B cell (primary cell): ENCODE measurements around the gene ABCB4. TPM values are rescaled to one million over a fixed set of nuclear protein-coding genes. Genes with fewer than 3 reads are reported as not detected.
A peak's percentile ranks its signal among the peaks of the same experiment; 100 is the strongest.
"Not testable (repeated sequence)": the region's sequence is repeated elsewhere in the genome, so short reads cannot be mapped to it uniquely, and the experiment has no call there.

Source experiments
- ATAC-seq: fragments of 200-7000 bp; cut with Tn5 transposase; one replicate; pipeline ENCODE4 v1.10.0; 2021; ENCODE audit warnings: low read depth, mild to moderate bottlenecking, moderate number of reproducible peaks, moderate library complexity
- CTCF ChIA-PET: fragments of 350-600 bp; sonication (Branson Sonifier 250); formaldehyde crosslinking; loops from one replicate; lab custom pipeline; 2021; ENCODE audit warnings: antibody characterized with exemption, inconsistent platforms; lab: Charles Lee
- POLR2A ChIA-PET: fragments of 350-600 bp; sonication (Branson Sonifier 250); formaldehyde crosslinking; loops from one replicate; lab custom pipeline; 2021; ENCODE audit warnings: antibody characterized with exemption; lab: Charles Lee
- DNase-seq: peaks from one replicate; pipeline ENCODE4 v3.0.0; 2013
- H2AFZ ChIP-seq: 2 replicates; pipeline ENCODE4 v1.6.1; 2012; ENCODE audit warnings: mild to moderate bottlenecking, low read depth, low read length; ENCODE audit not compliant: insufficient read depth, poor library complexity, severe bottlenecking
- H3K27ac ChIP-seq, 2 donors: 1 replicate in 1 of 2; 2 replicates in 1 of 2; pipeline ENCODE4 v1.5.1; 2012 to 2013; ENCODE audit warnings: low read length in 2 of 2, mild to moderate bottlenecking in 2 of 2, moderate library complexity in 1 of 2
- H3K27me3 ChIP-seq, 4 experiments: fragments of 200-600 bp in 1 of 4; sonication (generic) in 1 of 4; replicated peaks in 1 of 4; 1 replicate in 2 of 4; 2 replicates in 2 of 4; pipeline versions ENCODE4 v1.6.1 to v1.7.0; 2013 to 2016; ENCODE audit warnings: low read length in 3 of 4, mild to moderate bottlenecking in 2 of 4, mixed read lengths in 1 of 4, moderate library complexity in 1 of 4; ENCODE audit not compliant: insufficient read depth in 4 of 4, control insufficient read depth in 3 of 4; ENCODE audit errors: control extremely low read depth in 1 of 4
- H3K36me3 ChIP-seq, 2 experiments: replicated peaks in 1 of 2; 1 replicate in 1 of 2; 2 replicates in 1 of 2; pipeline versions ENCODE4 v1.6.1 to v1.7.1; 2013; ENCODE audit warnings: low read length in 1 of 2; ENCODE audit not compliant: insufficient read depth in 2 of 2, control insufficient read depth in 1 of 2; ENCODE audit errors: control extremely low read depth in 1 of 2, extremely low read depth in 1 of 2
- H3K4me1 ChIP-seq, 2 donors: fragments of 200-600 bp in 1 of 2; sonication (generic) in 1 of 2; 1 replicate in 1 of 2; 2 replicates in 1 of 2; pipeline versions ENCODE4 v1.5.1 to v1.6.1; 2013 to 2017; ENCODE audit warnings: low read length in 2 of 2; ENCODE audit not compliant: control insufficient read depth in 2 of 2, insufficient read depth in 2 of 2
- H3K4me2 ChIP-seq: replicated peaks from 2 replicates; pipeline ENCODE3; 2012; ENCODE audit warnings: mild to moderate bottlenecking, low read depth, low read length; ENCODE audit not compliant: poor library complexity, severe bottlenecking
- H3K4me3 ChIP-seq, 5 experiments: fragments of 200-600 bp in 1 of 5; sonication (generic) in 1 of 5; 1 replicate in 3 of 5; 2 replicates in 2 of 5; pipeline versions ENCODE4 v1.5.1 to v1.7.0; 2011 to 2016; ENCODE audit warnings: low read length in 4 of 5, mild to moderate bottlenecking in 4 of 5, low read depth in 2 of 5, control low read depth in 1 of 5, moderate library complexity in 1 of 5; ENCODE audit not compliant: insufficient read depth in 1 of 5; ENCODE audit errors: control extremely low read depth in 1 of 5, extremely low read depth in 1 of 5
- H3K79me2 ChIP-seq: fragments of 200-600 bp; sonication (generic); one replicate; pipeline ENCODE4 v1.6.0; 2016; ENCODE audit warnings: low read length; ENCODE audit not compliant: control insufficient read depth, insufficient read depth
- H3K9ac ChIP-seq: fragments of 200-600 bp; sonication (generic); 2 replicates; pipeline ENCODE4 v1.6.1; 2017; ENCODE audit warnings: mild to moderate bottlenecking, low read length, moderate library complexity
- H3K9me3 ChIP-seq, 3 donors: one replicate each; pipeline versions ENCODE4 v1.6.1 to v1.7.1; 2013; ENCODE audit warnings: low read length in 2 of 3; ENCODE audit not compliant: control insufficient read depth in 2 of 3, insufficient read depth in 1 of 3; ENCODE audit errors: control extremely low read depth in 1 of 3
- H4K20me1 ChIP-seq: 2 replicates; pipeline ENCODE4 v1.6.0; 2012; ENCODE audit warnings: mild to moderate bottlenecking, low read length; ENCODE audit not compliant: insufficient read depth, control insufficient read depth, poor library complexity, severe bottlenecking
- H3K27ac Mint-ChIP-seq: one replicate; pipeline ENCODE4 v1.8.0; 2021; ENCODE audit warnings: mixed read lengths
- H3K27me3 Mint-ChIP-seq: one replicate; pipeline ENCODE4 v1.8.0; 2021; ENCODE audit warnings: mixed read lengths
- H3K4me1 Mint-ChIP-seq: one replicate; pipeline ENCODE4 v1.8.0; 2021; ENCODE audit warnings: mixed read lengths
- H3K4me3 Mint-ChIP-seq: one replicate; pipeline ENCODE4 v1.8.0; 2021; ENCODE audit warnings: mixed read lengths
- H3K9me3 Mint-ChIP-seq: one replicate; pipeline ENCODE4 v1.8.0; 2022; ENCODE audit warnings: mixed read lengths; ENCODE audit not compliant: insufficient read depth
- CTCF ChIP-seq: fragments of 200-600 bp; IDR thresholded peaks from one replicate; pipeline ENCODE4 v1.8.0; 2022; ENCODE audit warnings: antibody characterized with exemption, mild to moderate bottlenecking
- EZH2 ChIP-seq: IDR thresholded peaks from 2 replicates; pipeline ENCODE4 v1.6.1; 2012; ENCODE audit warnings: borderline replicate concordance, low read depth, mild to moderate bottlenecking, moderate library complexity, low read length; ENCODE audit not compliant: insufficient read depth, poor library complexity, severe bottlenecking
- WGBS: methylation state at CpG from one replicate; pipeline ENCODE4 v1.1.5; 2013; ENCODE audit warnings: missing lambda C conversion rate; ENCODE audit not compliant: insufficient coverage; 5-methylcytosine and 5-hydroxymethylcytosine counted together
- intact Hi-C: fragments of 100-400 bp; cut with micrococcal nuclease; formaldehyde crosslinking; loops from one replicate; pipeline ENCODE4 v1.10.0; 2022
- polyA plus RNA-seq: library from polyadenylated mRNA; depleted of rRNA; stranded (reverse); fragments of >200 nt; gene quantifications from 2 replicates; pipeline ENCODE4 v1.2.3, GENCODE V29; 2012
- total RNA-seq, 2 donors: library from RNA; stranded (reverse); fragments of 120-200 nt in 1 of 2; gene quantifications; 1 replicate in 1 of 2; 2 replicates in 1 of 2; pipeline versions ENCODE4 v1.2.3 to v1.2.4, GENCODE V29; 2013 to 2022

Gene ABCB4
- total and polyA plus RNA-seq, 2 donors (not counting 1 experiment from before 2014, with no cell fraction given) = 16.6 to 40.0 TPM

- H3K27ac ChIP-seq = peak overlapping the region in 1 of 2 donors; percentile 46
- no peak overlapping the region for H3K9ac ChIP-seq
- Mint-ChIP-seq H3K9me3 (no peaks in the 10 kb centered on the region), H3K4me1 (peaks cover 62% of the 10 kb centered on the region), H3K4me3 (no peak overlapping the region), H3K27ac (no peak overlapping the region), H3K27me3 (no peaks in the 10 kb centered on the region)
- peaks cover 20 to 34% of the 10 kb centered on the region in 2 donors for H3K4me1 ChIP-seq
- no peaks in the 10 kb centered on the region for H3K9me3 ChIP-seq
- no peaks in the 10 kb centered on the region for H4K20me1 ChIP-seq
- no peak overlapping the region for H2AFZ ChIP-seq
- peaks cover 1 to 6% of the 10 kb centered on the region in 2 experiments for H3K36me3 ChIP-seq
- TF ChIP-seq CTCF = no peak
- no peak for TF ChIP-seq EZH2
- 100% methylated on average over 1 of the region's 2 CpGs for WGBS
- ChIA-PET CTCF (no interaction called here), POLR2A (no interaction called here)
- H3K4me3 ChIP-seq = no peak overlapping the region
- intact Hi-C loops = loop anchor here (10.0 kb wide), 2 partner anchors 93 to 317 kb away; partner anchors contain the start of gene DMTF1
- no peak for ATAC-seq
- H3K27me3 ChIP-seq = no peaks in the 10 kb centered on the region
- DNase-seq = no peak
- no peak overlapping the region for H3K4me2 ChIP-seq
- peaks cover 10% of the 10 kb centered on the region for H3K79me2 ChIP-seq
These were observed 4.0 kb downstream of the ABCB4 start for GRCh38 chr7:87471473-87471872.

GRCh38 chr7:87469204-87469603 lies 6.3 kb downstream of the ABCB4 start:
- Histone ChIP-seq H3K36me3 (peaks cover 1 to 16% of the 10 kb centered on the region in 2 experiments), H3K4me1 (peaks cover 12 to 16% of the 10 kb centered on the region in 2 donors), H3K79me2 (peaks cover 27% of the 10 kb centered on the region)
- CTCF ChIA-PET, H2AFZ ChIP-seq, H3K27ac ChIP-seq, H4K20me1 ChIP-seq, DNase-seq, H3K27me3 ChIP-seq, H3K4me2 ChIP-seq, H3K4me3 ChIP-seq, H3K9me3 ChIP-seq, H3K9ac ChIP-seq, POLR2A ChIA-PET, intact Hi-C loops, H3K27me3 Mint-ChIP-seq, ATAC-seq, H3K9me3 Mint-ChIP-seq: not testable (repeated sequence)
- peaks cover 51% of the 10 kb centered on the region for H3K4me1 Mint-ChIP-seq
- peak overlapping the region; percentile 70 for H3K4me3 Mint-ChIP-seq
- peak overlapping the region; percentile 81 for H3K27ac Mint-ChIP-seq

GRCh38 chr7:87465534-87465880 lies 10.0 kb downstream of the ABCB4 start:
- H3K4me1 ChIP-seq, H3K4me2 ChIP-seq, POLR2A ChIA-PET, H3K9ac ChIP-seq, ATAC-seq, H3K9me3 ChIP-seq, H3K4me3 ChIP-seq, H3K9me3 Mint-ChIP-seq, H2AFZ ChIP-seq, H3K27ac Mint-ChIP-seq, H3K27ac ChIP-seq, H3K27me3 ChIP-seq, DNase-seq, CTCF ChIA-PET, H3K4me3 Mint-ChIP-seq, intact Hi-C loops, H3K27me3 Mint-ChIP-seq: not testable (repeated sequence)
- Histone ChIP-seq H3K36me3 (peaks cover 1 to 38% of the 10 kb centered on the region in 2 experiments), H3K79me2 (peaks cover 37% of the 10 kb centered on the region), H4K20me1 (peaks cover 15% of the 10 kb centered on the region)
- 88% methylated on average over 3 of the region's 7 CpGs for WGBS
- peaks cover 39% of the 10 kb centered on the region for H3K4me1 Mint-ChIP-seq
